Ecto neural progenitor cell (in vitro differentiated cells): ENCODE results near the gene CD38.
"Not testable (repeated sequence)": the region's sequence is repeated elsewhere in the genome, so short reads cannot be mapped to it uniquely, and the experiment has no call there.

ENCODE experiments used
- DNase-seq: peaks from one replicate; pipeline ENCODE4 v3.0.0-alpha.2; 2018; ENCODE audit warnings: low spot score

CD38 gene

DNA sequence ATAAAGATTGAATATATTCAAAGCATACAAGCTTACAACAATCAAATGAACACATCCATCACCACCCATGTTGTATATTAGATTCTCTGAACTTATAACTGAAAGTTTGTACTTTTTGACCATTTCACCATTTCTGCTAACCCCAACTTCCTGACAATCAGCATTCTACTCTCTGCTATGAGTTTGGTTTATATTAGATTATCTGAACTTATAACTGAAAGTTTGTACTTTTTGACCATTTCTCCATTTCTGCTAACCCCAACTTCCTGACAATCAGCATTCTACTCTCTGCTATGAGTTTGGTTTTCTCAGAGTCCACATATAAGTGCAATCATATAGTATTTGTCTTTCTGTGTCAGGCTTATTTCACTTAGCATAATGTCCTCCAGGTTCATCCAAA lies 15.7 kb upstream of the CD38 start:
- DNase-seq, result not testable (repeated sequence)

- DNase-seq, result no peak
These were observed 12.7 kb upstream of the CD38 start for GRCh38 chr4:15765391-15765790.

DNA sequence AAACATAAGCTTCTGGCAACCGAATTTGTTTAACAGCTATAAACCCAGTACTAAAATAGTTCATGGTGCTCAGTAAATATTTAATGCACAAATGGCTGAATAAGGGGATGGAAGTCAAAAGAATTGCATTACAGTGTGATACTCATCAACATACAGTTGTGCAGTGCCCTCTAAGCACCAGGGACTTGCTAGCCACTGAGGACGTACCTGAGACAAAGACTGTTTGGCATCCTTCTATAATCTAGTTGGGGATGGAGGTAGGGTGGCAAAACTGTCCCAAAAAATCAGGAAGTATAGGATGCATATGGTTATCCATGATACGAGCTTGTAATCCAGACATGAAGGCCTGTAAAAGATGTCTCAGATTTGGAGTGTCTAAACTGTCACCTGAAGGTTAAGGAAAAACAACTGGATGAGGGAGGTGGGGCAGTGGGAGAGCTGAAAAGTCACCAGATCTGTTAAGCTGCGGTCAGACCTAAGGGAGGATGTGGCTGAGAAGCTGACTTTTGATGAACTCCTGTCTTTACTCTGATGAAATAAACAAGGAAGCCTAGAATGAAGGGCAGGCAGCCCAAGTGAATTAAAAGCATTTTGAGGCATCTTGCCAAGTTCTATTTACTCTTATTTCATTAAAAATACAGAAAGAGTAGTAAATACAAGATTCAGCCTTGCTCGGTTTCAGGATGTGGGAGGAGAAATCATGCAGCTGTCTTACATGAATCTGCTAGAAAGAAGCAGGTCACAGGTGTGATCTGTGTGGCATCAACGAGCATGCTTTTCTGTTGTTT lies 12.0 kb upstream of the CD38 start:
- no peak for DNase-seq

DNA sequence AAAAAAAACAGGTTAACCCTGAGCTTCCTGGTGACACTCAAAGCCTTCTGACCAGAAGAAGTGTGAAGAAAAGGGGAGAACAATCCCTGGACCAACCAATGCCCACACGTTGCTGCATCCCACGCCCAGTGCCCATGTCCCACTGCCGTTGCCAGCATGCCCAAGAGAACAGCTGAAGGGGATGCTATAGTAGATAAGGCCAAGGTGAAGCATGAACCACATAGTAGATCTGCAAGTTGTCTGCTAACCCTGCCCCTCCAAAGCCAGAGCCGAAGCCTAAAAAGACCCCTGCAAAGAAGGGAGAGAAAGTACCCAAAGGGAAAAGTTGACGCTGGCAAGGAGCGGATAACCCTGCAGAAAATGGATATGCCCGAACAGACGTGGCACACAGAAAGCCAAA lies 11.3 kb upstream of the CD38 start:
- DNase-seq, result no peak

DNA sequence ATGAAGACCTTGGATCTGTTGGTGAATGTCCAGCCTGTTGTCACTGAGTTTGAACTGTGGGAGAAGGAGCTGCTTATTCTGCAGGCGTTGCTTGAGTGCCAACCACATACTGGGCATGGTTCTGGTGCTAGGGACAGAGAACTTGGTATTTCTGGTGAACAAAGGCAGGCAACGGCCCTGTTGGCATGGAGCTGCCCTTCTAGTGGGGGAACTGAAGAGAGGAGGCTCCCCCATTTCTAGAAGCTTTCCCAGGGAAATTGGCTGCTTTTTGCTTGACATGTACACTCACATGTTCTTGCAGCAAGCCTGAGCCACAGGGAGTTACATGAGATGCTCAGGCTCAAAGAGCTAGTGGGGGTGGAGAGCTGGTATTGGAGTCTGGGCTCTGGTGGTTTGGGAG lies 8.9 kb upstream of the CD38 start:
- no peak for DNase-seq

DNA sequence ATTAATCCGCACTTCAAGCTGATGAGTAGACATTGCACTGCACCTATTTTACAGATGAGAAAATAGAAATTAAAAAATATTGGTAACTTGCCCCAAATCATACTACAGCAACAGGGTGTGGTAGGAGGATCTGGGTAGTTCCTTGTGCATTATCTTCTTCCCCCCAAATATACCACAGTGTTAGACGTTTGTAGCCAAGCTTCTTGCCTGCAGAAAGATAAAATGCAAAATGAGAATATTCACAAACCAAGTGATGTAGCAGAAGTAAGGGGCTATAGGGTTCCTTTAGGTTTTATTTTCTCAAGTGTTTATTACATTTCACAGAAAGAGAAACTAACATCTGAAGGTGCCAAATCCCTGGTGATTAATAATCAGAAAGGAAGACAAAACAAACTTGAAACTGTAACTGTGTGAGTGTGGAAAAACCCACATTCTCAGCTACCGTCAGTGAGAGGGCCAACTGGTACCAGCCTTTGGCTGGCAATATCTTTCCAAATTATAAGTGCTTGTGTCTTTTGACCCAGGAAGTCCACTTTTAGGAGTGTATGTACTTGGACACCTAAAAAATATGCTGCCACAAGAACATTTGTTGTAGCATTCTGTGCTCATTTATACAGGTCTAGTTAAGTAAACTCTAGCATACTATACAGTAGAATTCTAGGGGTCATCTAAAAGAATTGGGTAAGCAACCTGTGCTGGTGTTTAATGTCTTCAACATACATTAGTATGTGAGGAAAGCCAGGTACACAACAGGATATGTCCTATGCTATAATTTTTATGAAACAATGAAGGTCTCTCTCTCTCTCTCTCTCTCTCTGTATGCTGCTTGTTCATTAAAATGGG lies 6.7 kb upstream of the CD38 start:
- no peak for DNase-seq

DNA sequence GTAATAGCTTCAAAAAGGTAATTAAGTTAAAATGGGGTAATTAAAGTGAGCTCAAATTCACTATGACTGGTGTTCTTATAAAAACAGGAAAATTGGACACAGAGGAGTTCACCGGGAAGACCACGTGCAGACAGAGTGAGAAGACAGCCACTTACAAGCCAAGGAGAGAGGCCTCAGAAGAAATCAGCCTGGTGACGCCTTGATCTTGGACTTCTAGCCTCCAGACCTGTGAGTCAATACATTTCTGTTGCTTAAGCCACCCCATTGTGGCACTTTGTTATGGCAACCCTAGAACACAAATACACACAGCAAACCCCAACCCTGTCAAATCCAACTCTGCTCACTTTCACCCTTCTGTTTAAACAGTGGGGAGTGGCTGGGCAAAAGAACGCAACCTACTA lies 4.1 kb upstream of the CD38 start:
- no peak for DNase-seq

- DNase-seq, result no peak
These were observed 1.1 kb upstream of the CD38 start for GRCh38 chr4:15776871-15777648.

DNA sequence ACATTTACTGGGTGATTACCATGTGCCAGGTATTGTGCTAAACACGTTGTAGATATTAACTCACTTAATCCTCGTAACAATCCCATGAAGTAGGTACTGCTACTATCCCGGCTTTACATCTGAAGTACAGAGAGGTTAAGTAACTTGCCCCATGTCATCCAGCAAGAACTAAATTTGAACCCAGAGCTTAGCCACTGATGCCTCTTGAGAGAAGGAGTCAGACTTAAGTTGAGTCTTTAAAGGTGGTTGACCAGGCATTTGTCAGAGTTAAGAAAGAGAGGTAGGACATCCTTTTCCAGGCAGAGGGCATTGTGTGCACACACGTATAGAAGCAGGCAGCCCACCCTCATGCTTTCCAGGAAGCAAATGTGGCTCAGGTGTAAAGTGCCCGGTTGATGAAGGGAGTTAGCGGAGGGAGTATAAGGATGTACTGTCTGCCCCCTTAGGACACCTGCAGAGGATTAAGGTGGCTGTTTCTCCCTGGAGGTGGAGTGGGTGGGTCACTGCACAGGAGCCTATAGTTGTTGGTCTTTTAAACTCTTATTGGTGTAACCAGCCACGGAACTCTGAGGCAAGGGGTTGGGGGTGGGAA lies 335 bp upstream of the CD38 start:
- DNase-seq, result no peak

DNA sequence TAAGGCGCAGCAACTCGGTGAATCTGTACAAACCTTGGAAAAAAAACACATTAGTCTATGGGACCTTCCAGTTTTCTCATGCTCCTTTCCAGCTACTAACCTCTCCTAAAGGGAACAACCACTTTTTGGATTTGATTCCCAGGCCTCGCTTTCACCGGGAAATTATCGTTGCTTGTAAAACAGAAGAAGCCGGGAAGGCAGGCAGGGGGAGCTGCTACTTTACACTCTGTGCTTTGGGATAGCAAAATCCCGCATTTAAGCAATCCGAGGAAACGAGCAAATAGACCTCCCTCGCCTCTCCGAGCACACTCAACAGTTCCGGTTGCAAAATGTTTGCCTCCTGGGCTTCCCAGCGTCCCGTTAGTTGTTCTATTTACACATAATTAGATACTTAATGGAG lies 1.2 kb downstream of the CD38 start:
- DNase-seq, result peak; percentile 56

DNA sequence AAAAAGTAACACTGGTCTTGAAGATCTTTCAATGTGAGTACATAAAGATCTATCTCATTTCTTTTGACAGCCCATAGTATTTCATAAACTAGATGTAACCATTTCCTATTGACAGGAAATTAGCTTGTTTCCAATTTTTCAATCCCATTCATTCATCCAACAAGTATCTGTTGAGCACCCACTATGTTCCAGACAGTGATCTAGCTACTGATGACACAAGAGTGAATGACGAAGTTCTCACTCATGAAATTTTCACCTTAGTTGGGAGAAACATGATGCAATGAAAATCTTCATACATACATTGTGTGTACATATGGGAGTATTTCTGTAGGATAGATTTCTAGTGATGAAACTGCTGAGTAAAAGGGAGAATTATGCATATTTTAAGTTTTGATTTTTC lies 1.7 kb downstream of the CD38 start:
- DNase-seq, result no peak

GRCh38 chr4:15781427-15782095 lies 3.4 kb downstream of the CD38 start:
- no peak for DNase-seq

DNA sequence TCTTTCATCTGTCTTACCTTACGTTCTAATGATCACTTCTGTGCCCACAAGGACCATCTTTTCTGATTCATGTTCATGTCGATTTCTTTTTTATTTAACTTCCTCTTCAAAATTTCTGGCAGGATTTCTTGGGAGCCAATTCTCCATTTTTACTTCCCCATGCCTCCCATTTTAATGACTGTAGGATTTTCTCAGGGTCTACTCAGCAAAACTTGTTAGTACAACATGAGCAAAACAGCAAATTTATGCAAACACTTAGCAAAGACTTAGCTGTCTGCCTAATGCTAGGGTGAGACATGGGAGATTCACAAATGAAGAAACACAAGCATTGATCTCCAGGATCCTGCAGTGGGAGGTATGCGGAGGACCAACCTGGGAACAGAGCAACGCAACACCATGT lies 5.5 kb downstream of the CD38 start:
- DNase-seq, result no peak

DNA sequence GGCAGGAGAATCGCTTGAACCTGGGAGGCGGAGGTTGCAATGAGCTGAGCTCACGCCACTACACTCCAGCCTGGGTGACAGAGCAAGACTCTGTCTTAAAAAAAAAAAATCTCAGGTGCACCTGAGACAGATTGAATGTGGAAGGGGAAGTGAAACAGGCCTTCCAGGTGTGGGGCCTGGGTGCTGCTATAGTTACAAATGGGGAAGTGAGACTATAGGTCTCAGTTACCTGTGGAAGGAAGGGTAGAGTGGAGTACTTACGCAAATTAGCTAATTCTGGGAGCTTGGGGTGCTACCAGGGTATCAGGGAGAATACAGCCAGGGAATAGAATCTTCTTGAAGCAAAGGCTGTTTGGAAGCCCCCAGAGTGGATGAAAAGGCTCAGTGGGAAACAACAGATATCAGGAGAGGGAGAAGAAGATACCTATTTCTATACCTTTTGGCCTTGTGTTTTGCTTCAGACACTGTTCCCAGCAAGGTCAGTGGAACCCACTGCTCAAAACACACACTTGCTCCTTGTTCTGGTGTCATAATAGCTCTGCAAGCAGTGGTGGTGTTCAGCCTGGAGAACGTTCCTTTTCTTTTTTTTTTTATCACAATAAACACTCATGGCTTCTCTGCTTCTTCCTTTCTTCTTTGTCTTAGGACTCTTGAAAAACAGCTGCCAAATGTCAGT lies 7.0 kb downstream of the CD38 start:
- DNase-seq, result no peak

- DNase-seq, result no peak
These were observed 8.6 kb downstream of the CD38 start for GRCh38 chr4:15786743-15787142.

DNA sequence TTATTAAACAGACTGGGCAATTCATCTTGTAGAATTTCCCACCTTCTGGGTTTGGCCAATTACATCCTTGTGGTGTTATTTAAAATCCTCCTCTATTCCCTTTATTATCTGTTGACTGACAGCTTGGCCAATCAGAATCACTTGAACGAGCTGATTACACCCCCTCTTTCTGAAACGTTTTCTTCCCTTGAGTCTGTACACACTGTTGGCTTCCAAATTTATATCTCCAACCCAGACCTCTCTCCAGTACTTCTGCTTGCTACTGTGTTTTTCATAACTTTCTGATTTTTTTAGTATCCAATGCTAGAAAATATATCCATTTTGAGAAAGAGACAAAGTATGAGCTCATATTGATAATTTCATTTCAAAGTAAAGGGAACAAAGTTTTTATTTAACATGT lies 14.8 kb downstream of the CD38 start:
- DNase-seq, result no peak

DNA sequence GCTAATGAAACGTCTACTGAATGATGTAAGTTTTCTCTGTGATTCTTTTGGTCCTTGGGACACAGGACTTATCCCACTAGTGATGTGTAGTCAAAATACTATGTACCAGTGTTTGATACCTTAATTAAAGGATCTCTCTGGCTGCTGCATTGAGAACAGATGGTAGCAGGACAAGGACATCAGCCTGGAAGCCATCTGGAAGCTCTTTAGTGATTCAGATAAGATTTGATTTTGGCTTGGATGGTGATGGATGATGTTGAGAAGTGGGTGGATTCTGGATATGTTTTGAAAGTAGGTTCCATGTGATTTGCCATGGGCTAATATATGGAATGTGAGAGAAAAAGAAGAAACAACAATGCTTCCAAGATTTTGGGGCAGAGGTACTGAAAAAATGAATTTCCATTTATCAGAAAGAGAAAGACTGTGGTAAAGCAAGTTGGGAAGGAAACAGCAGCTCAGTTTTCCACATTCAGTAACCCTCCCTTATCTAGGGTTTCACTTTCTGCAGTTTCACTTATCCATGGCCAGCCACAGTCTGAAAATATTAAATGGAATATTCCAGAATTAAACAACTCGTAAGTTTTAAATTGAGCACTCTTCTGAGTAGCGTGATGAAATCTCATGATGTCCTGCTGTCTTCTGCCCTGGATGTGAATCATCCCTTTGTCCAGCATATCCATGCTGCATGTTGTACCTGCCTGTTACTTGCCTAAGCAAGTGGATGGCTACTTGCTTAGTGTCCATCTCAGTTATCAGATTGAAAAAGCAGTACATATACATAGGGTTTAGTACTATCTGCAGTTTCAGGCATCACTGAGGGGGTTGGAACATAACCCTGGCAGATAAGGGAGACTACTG lies 15.6 kb downstream of the CD38 start:
- no peak for DNase-seq

DNA sequence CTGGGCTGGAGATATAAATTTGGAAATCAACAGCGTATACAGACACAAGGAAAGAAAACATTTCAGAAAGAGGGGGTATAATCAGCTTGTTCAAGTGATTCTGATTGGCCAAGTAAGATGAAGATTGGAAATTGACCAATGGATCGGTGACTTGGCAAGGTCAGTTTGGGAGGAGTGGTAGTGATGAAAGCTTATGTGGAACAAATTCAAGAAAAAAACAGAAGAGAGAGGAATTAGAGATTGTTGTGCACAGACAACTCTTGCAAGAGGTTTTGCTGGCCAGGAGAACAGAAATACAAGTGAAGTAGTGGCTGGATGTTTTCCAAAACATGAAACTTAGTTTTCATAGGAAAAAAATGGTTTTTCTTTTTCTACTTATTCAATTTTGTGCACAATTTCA lies 16.3 kb downstream of the CD38 start:
- DNase-seq, result no peak

DNA sequence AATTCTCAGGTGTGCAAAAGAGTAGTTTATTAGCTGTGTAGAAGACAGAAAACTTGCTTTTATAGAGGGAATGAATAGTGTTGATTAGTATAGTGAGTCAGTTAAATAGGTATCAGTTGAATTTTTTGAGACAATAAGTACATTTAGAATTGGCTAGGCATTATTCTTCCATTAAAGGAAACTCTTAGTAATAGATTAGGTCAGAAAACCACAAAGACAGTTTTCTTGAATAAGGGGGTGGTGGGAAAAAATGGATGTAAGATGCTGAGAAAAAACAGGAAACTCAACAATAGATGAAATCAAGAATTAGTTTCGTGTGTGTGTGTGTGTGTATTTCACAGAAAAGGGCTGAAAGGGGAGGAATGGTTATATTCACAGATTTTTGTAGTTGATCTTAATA lies 16.8 kb downstream of the CD38 start:
- no peak for DNase-seq

- no peak for DNase-seq
These were observed 19.2 kb downstream of the CD38 start for GRCh38 chr4:15797320-15797719.
